ENCODE measurements around the gene LRRC72. TPM values are rescaled to one million over a fixed set of nuclear protein-coding genes. Genes with fewer than 3 reads are reported as not detected.

Gene LRRC72
- total RNA-seq, 4 donors from 2014 or later = not detected

DNA sequence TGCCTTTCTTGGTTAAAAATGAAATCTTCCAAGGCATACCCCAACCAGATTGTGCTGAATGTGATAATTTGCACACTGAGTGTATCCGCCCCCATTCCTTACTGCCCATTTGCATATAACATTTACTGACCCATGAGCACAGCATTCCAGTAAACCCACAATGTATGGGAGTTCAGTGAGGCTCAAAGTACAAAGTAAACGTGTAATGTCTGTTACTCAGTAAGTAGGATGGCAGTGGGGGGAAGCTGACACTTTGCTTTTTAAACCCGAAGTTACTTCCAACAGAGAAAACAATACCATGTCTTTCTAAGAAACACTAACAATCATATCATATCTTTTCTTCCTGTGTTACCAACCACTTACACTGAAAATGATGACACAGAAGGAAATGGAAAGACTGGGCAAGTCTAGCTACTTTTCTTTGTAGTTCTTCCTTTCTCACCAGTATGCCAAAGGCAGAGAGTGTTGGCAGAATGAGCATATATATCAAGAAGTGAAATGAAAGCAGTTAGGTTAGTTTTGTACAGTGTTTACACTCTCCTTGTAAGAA is 34.0 kb upstream of the LRRC72 start:
- Histone ChIP-seq H3K4me1 (no peaks in the 10 kb centered on the region), H3K4me3 (no peak overlapping the region), H3K27me3 (no peaks in the 10 kb centered on the region), H3K27ac (no peak overlapping the region), H3K36me3 (no peaks in the 10 kb centered on the region), H3K9me3 (no peaks in the 10 kb centered on the region)
- TF ChIP-seq, protein P1, sequence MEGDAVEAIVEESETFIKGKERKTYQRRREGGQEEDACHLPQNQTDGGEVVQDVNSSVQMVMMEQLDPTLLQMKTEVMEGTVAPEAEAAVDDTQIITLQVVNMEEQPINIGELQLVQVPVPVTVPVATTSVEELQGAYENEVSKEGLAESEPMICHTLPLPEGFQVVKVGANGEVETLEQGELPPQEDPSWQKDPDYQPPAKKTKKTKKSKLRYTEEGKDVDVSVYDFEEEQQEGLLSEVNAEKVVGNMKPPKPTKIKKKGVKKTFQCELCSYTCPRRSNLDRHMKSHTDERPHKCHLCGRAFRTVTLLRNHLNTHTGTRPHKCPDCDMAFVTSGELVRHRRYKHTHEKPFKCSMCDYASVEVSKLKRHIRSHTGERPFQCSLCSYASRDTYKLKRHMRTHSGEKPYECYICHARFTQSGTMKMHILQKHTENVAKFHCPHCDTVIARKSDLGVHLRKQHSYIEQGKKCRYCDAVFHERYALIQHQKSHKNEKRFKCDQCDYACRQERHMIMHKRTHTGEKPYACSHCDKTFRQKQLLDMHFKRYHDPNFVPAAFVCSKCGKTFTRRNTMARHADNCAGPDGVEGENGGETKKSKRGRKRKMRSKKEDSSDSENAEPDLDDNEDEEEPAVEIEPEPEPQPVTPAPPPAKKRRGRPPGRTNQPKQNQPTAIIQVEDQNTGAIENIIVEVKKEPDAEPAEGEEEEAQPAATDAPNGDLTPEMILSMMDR (IDR thresholded peaks at IDR 0.05) = no peak
- no peak for TF ChIP-seq POLR2A (IDR thresholded peaks at IDR 0.05)
- TF ChIP-seq POLR2AphosphoS5 (IDR thresholded peaks at IDR 0.05) = no peak
- TF ChIP-seq EP300 (IDR thresholded peaks at IDR 0.05) = no peak
- WGBS = 46% methylated on average over 3 of the region's 3 CpGs
- no peak for DNase-seq (ENCODE audit: low spot score in 2 of 2)

- 80% methylated on average over 2 of the region's 2 CpGs for WGBS
- H3K27me3 ChIP-seq = no peaks in the 10 kb centered on the region
- no peaks in the 10 kb centered on the region for H3K36me3 ChIP-seq
- no peak for DNase-seq (ENCODE audit: low spot score in 2 of 2)
- TF ChIP-seq POLR2AphosphoS5 (IDR thresholded peaks at IDR 0.05) (no peak), POLR2A (IDR thresholded peaks at IDR 0.05) (no peak), EP300 (IDR thresholded peaks at IDR 0.05) (no peak)
- TF ChIP-seq, protein P1 (IDR thresholded peaks at IDR 0.05) = no peak
- H3K27ac ChIP-seq = peak overlapping the region; percentile 6
- no peaks in the 10 kb centered on the region for H3K4me1 ChIP-seq
- H3K4me3 ChIP-seq = no peak overlapping the region
- H3K9me3 ChIP-seq = no peaks in the 10 kb centered on the region
Observed at GRCh38 chr7:16493266-16493665, 33.4 kb upstream of the LRRC72 start.

DNA sequence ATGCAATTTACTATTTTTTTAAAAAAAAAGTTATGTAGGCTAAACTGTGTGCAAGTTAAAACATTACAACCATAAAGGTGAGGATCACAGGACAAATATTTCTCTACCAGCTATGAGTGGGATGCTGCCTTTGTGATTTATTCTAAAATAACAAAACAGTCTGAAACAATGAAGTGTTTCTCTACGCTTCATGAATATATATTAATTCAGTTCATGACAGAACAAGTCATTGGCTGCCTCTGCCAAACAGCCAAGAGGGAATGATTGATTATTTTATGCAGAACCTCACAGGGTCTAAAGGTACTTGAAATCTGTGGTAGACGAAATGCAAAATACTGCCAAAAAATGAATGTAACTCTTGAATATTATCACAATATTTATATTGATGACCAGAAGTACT is 32.1 kb upstream of the LRRC72 start:
- no peak for DNase-seq (ENCODE audit: low spot score in 2 of 2)
- WGBS = 43% methylated on average over 2 of the region's 2 CpGs
- no peak overlapping the region for H3K4me3 ChIP-seq
- H3K36me3 ChIP-seq = no peaks in the 10 kb centered on the region
- H3K27me3 ChIP-seq = no peaks in the 10 kb centered on the region
- TF ChIP-seq POLR2A (IDR thresholded peaks at IDR 0.05) (no peak), EP300 (IDR thresholded peaks at IDR 0.05) (no peak), POLR2AphosphoS5 (IDR thresholded peaks at IDR 0.05) (no peak)
- no peaks in the 10 kb centered on the region for H3K9me3 ChIP-seq
- H3K4me1 ChIP-seq = no peaks in the 10 kb centered on the region
- peak overlapping the region; percentile 43 for H3K27ac ChIP-seq

DNA sequence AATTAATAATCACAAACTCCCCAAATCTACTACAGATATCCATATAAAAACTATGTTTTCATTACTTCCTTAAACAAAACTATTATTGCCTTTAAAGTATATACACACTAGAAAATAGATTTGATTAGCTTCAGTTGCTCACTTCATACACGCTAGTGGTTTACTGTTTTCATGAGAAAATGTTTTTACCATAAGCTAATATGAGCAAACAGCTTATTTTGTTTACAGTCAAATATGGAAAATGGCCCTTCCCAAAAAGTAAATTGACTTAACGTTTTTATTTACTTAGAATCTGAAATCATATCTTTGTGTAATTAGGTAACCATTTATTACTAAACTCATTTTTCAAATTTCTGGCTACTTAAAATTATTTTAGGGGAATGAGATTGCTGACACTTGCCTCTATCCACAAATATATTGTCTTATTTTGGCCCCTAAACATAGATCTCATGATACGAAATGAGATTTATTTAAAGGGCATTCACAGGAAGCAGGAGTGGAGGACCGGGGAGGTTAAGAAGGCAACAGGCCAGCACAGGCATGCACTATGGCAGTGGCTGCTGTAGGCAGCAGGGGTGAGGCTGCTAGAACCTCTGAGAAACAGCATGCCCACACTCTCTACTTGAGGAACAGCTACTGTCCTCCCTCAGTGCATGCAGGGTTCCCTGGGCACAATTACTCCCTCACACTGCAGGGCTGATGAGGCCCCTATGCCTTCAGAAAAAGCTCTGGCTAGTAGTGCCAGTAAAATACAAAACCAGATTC is 31.5 kb upstream of the LRRC72 start:
- TF ChIP-seq POLR2A (IDR thresholded peaks at IDR 0.05) = no peak
- TF ChIP-seq, protein P1 (IDR thresholded peaks at IDR 0.05) = no peak
- no peak for TF ChIP-seq POLR2AphosphoS5 (IDR thresholded peaks at IDR 0.05)
- TF ChIP-seq EP300 (IDR thresholded peaks at IDR 0.05) = no peak

DNA sequence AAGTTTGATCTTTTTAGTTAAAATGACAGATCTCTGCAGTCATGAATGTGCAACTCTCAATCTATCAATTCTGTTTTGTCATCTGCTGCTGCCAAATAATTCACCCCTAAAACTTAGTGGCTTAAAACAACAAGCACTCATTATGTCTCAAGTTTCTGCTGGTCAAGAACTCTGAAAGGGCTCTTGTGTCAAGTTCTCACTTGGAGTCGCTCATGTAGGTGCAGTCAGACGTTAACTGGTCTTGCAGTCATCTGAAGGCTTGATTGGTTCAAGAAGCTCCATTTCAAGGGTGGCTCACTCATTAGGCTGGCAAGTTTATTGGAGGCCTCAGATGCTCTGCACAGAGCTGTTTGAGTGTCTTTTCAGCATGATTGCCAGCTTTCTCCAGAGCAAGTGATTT is 28.5 kb upstream of the LRRC72 start:
- H3K4me1 ChIP-seq = no peaks in the 10 kb centered on the region
- no peaks in the 10 kb centered on the region for H3K36me3 ChIP-seq
- no peak overlapping the region for H3K4me3 ChIP-seq
- no peak overlapping the region for H3K27ac ChIP-seq
- no peaks in the 10 kb centered on the region for H3K9me3 ChIP-seq
- H3K27me3 ChIP-seq = no peaks in the 10 kb centered on the region
- 69% methylated on average over 2 of the region's 2 CpGs for WGBS
- TF ChIP-seq EP300 (IDR thresholded peaks at IDR 0.05) = no peak
- no peak for TF ChIP-seq POLR2AphosphoS5 (IDR thresholded peaks at IDR 0.05)
- TF ChIP-seq, protein P1 (IDR thresholded peaks at IDR 0.05) = no peak
- no peak for TF ChIP-seq POLR2A (IDR thresholded peaks at IDR 0.05)
- no peak for DNase-seq (ENCODE audit: low spot score in 2 of 2)

More for the DNA sequence above, 31.5 kb upstream of the LRRC72 start:
- Histone ChIP-seq H3K4me1 (no peaks in the 10 kb centered on the region), H3K4me3 (no peak overlapping the region), H3K27ac (no peak overlapping the region), H3K36me3 (no peaks in the 10 kb centered on the region), H3K9me3 (no peaks in the 10 kb centered on the region), H3K27me3 (no peaks in the 10 kb centered on the region)
- 66% methylated on average over 4 of the region's 4 CpGs for WGBS
- DNase-seq (ENCODE audit: low spot score in 2 of 2) = no peak

Measured in suprapubic skin (tissue), 4 donors.